IMR-90 (cell line): ENCODE results near the gene TNFRSF9. TPM values are rescaled to one million over a fixed set of nuclear protein-coding genes. Genes with fewer than 3 reads are reported as not detected.

Experiments used
- ATAC-seq: fragments of 200-7000 bp; cut with Tn5 transposase; 2 replicates; pipeline ENCODE4 v1.9.1; 2020; ENCODE audit warnings: low read depth, mild to moderate bottlenecking, moderate library complexity
- BruUV-seq: library from RNA; stranded (reverse); fragments of 400-500 nt; replicated peaks from 2 replicates; lab custom pipeline; 2021; lab: Mats Ljungman, UMichigan
- CTCF ChIA-PET: fragments of 300-600 bp; formaldehyde crosslinking; extraction: SDS; loops from one replicate; lab custom pipeline; 2021; ENCODE audit warnings: antibody characterized with exemption; lab: Yijun Ruan, JAX
- POLR2A ChIA-PET: fragments of 300-600 bp; sonication (Branson Sonifier 250); formaldehyde crosslinking; loops from one replicate; lab custom pipeline; 2022; ENCODE audit warnings: antibody characterized with exemption; ENCODE audit not compliant: unreplicated experiment; lab: Charles Lee
- DNase-seq: peaks from one replicate; pipeline ENCODE4 v3.0.0; 2013
- H2AFZ ChIP-seq: replicated peaks from 2 replicates; pipeline ENCODE3; 2013; ENCODE audit warnings: low read length, mild to moderate bottlenecking; ENCODE audit not compliant: poor library complexity
- H2AK5ac ChIP-seq: 2 replicates; pipeline ENCODE4 v1.6.1; 2013; ENCODE audit warnings: low read depth, low read length, inconsistent platforms
- H2AK9ac ChIP-seq: replicated peaks from 2 replicates; pipeline ENCODE3; 2013; ENCODE audit warnings: mild to moderate bottlenecking, low read depth, low read length, moderate library complexity; ENCODE audit not compliant: poor library complexity
- H2BK120ac ChIP-seq: 2 replicates; pipeline ENCODE4 v1.6.1; 2013; ENCODE audit warnings: low read depth, low read length, inconsistent platforms
- H2BK15ac ChIP-seq: 3 replicates; pipeline ENCODE4 v1.6.1; 2013; ENCODE audit warnings: low read depth, low read length, inconsistent platforms
- H2BK20ac ChIP-seq: 2 replicates; pipeline ENCODE4 v1.6.1; 2013; ENCODE audit warnings: low read depth, mild to moderate bottlenecking, inconsistent platforms, low read length, moderate library complexity
- H2BK5ac ChIP-seq: 2 replicates; pipeline ENCODE4 v1.6.1; 2013; ENCODE audit warnings: mild to moderate bottlenecking, low read depth, low read length, inconsistent platforms; ENCODE audit not compliant: poor library complexity, severe bottlenecking
- H3K14ac ChIP-seq: replicated peaks from 2 replicates; pipeline ENCODE4 v1.6.1; 2013; ENCODE audit warnings: low read depth, low read length, inconsistent platforms
- H3K18ac ChIP-seq: 2 replicates; pipeline ENCODE4 v1.6.1; 2013; ENCODE audit warnings: low read depth, low read length, control low read depth
- H3K23ac ChIP-seq: 2 replicates; pipeline ENCODE4 v1.6.1; 2013; ENCODE audit warnings: low read depth, low read length, inconsistent platforms
- H3K27ac ChIP-seq: 2 replicates; pipeline ENCODE4 v1.5.1; 2013; ENCODE audit warnings: mild to moderate bottlenecking, control low read depth, low read length; ENCODE audit not compliant: insufficient read depth
- H3K27me3 ChIP-seq: 2 replicates; pipeline ENCODE4 v1.6.1; 2013; ENCODE audit warnings: low read length; ENCODE audit not compliant: control insufficient read depth, insufficient read depth
- H3K36me3 ChIP-seq: 2 replicates; pipeline ENCODE4 v1.6.1; 2013; ENCODE audit warnings: low read length, mixed read lengths; ENCODE audit not compliant: control insufficient read depth, insufficient read depth
- H3K4ac ChIP-seq: 2 replicates; pipeline ENCODE4 v1.6.1; 2013; ENCODE audit warnings: low read depth, low read length, inconsistent platforms
- H3K4me1 ChIP-seq: 2 replicates; pipeline ENCODE4 v1.6.1; 2013; ENCODE audit warnings: low read length, mixed read lengths; ENCODE audit not compliant: control insufficient read depth, insufficient read depth
- H3K4me2 ChIP-seq: 2 replicates; pipeline ENCODE4 v1.6.1; 2013; ENCODE audit warnings: low read depth, mild to moderate bottlenecking, control low read depth, low read length, moderate library complexity
- H3K4me3 ChIP-seq: 2 replicates; pipeline ENCODE4 v1.5.1; 2013; ENCODE audit warnings: low read depth, mild to moderate bottlenecking, control low read depth, low read length, moderate library complexity; ENCODE audit not compliant: insufficient read depth
- H3K56ac ChIP-seq: 2 replicates; pipeline ENCODE4 v1.6.1; 2013; ENCODE audit warnings: low read length, inconsistent platforms; ENCODE audit not compliant: insufficient read depth; ENCODE audit errors: extremely low read depth
- H3K79me1 ChIP-seq, 2 experiments: 2 replicates each; pipeline ENCODE4 v1.6.1; 2013; ENCODE audit warnings: low read length in 2 of 2, inconsistent platforms in 1 of 2, low read depth in 1 of 2
- H3K9ac ChIP-seq: 2 replicates; pipeline ENCODE4 v1.6.1; 2013; ENCODE audit warnings: low read depth, low read length, control low read depth
- H3K9me1 ChIP-seq: 2 replicates; pipeline ENCODE4 v1.6.1; 2013; ENCODE audit warnings: low read length, inconsistent platforms; ENCODE audit not compliant: insufficient read depth
- H3K9me3 ChIP-seq: 2 replicates; pipeline ENCODE4 v1.6.1; 2013; ENCODE audit warnings: low read length; ENCODE audit not compliant: control insufficient read depth, insufficient read depth
- H4K20me1 ChIP-seq: 2 replicates; pipeline ENCODE4 v1.6.1; 2013; ENCODE audit warnings: low read length, inconsistent platforms; ENCODE audit not compliant: insufficient read depth
- H4K5ac ChIP-seq: 2 replicates; pipeline ENCODE4 v1.6.1; 2013; ENCODE audit warnings: mild to moderate bottlenecking, low read depth, low read length, control low read depth
- H4K8ac ChIP-seq, 2 experiments: 2 replicates each; pipeline ENCODE4 v1.6.1; 2013; ENCODE audit warnings: low read depth in 2 of 2, low read length in 2 of 2, control low read depth in 1 of 2, inconsistent platforms in 1 of 2
- H4K91ac ChIP-seq: 2 replicates; pipeline ENCODE4 v1.6.1; 2013; ENCODE audit warnings: low read depth, low read length, inconsistent platforms; ENCODE audit not compliant: insufficient read depth
- CEBPB ChIP-seq: IDR thresholded peaks from 2 replicates; pipeline ENCODE4 v1.6.1; 2012; ENCODE audit warnings: low read depth, low read length, improper control_type of control experiment
- CHD1 ChIP-seq: IDR thresholded peaks from 2 replicates; pipeline ENCODE4 v1.6.1; 2012; ENCODE audit warnings: low read depth, low read length, improper control_type of control experiment
- FOS ChIP-seq: fragments of 150-350 bp; IDR thresholded peaks from 2 replicates; pipeline ENCODE4 v1.6.1; 2016; ENCODE audit warnings: low read depth, low read length
- MAZ ChIP-seq: IDR thresholded peaks from 2 replicates; pipeline ENCODE4 v1.6.1; 2012; ENCODE audit warnings: low read depth, mild to moderate bottlenecking, low read length, improper control_type of control experiment, moderate library complexity, borderline replicate concordance
- NFE2L2 ChIP-seq: fragments of 150-350 bp; IDR thresholded peaks from 2 replicates; pipeline ENCODE4 v1.6.1; 2016; ENCODE audit warnings: low read depth, mild to moderate bottlenecking, low read length
- USF2 ChIP-seq: fragments of 150-350 bp; IDR thresholded peaks from 2 replicates; pipeline ENCODE4 v1.6.1; 2017; ENCODE audit warnings: mild to moderate bottlenecking, antibody characterized with exemption, low read length, low read depth
- WGBS, 2 experiments: methylation state at CpG; one replicate each; pipeline versions ENCODE4 v1.1.5 to v1.1.7; 2013; ENCODE audit warnings: missing lambda C conversion rate in 2 of 2; ENCODE audit not compliant: insufficient read length in 1 of 2; ENCODE audit errors: extremely low coverage in 2 of 2; 5-methylcytosine and 5-hydroxymethylcytosine counted together
- dilution Hi-C: fragments of 300-500 bp; cut with HindIII; formaldehyde crosslinking; loops from one replicate; pipeline ENCODE4 v1.14.3; 2018; ENCODE audit warnings: low sequenced_read_pairs; ENCODE audit not compliant: unreplicated experiment
- in situ Hi-C: fragments of 300-500 bp; cut with MboI; formaldehyde crosslinking; loops from 3 replicates; pipeline ENCODE4 v1.14.3; 2019; ENCODE audit warnings: low sequenced_read_pairs, inconsistent platforms, mixed read lengths
- intact Hi-C: fragments of 100-400 bp; cut with micrococcal nuclease; formaldehyde crosslinking; loops from 2 replicates; pipeline ENCODE4 v1.10.0; 2022
- polyA plus RNA-seq, 3 experiments: library from polyadenylated mRNA; depleted of rRNA; stranded (reverse); fragments of >200 nt; gene quantifications; 2 replicates each; pipeline ENCODE4 v1.2.3, GENCODE V29; 2012; ENCODE audit warnings: low replicate concordance in 1 of 3
- total RNA-seq: library from RNA; depleted of rRNA; stranded (reverse); fragments of >200 nt; gene quantifications from 2 replicates; pipeline ENCODE4 v1.2.3, GENCODE V29; 2012

Gene TNFRSF9
- total and polyA plus RNA-seq, 2 of the 4 experiments (the other 2 are of a cell fraction), result 0.43 to 0.72 TPM

GRCh38 chr1:7893529-7894180, 47.0 kb downstream of the TNFRSF9 start:
- CTCF ChIA-PET, result no interaction called here
- intact Hi-C loops, result no loop called here
- no TSS peak for BruUV-seq

More at GRCh38 chr1:7893529-7894180, 47.0 kb downstream of the TNFRSF9 start:
- Histone ChIP-seq H3K23ac (no peak overlapping the region), H3K36me3 (no peaks in the 10 kb centered on the region), H3K4ac (no peak overlapping the region), H2BK5ac (no peak overlapping the region), H3K4me1 (peaks cover 2% of the 10 kb centered on the region), H3K9ac (no peak overlapping the region), H3K14ac (no peak overlapping the region), H3K79me1 (no peaks in the 10 kb centered on the region), H2AK9ac (no peak overlapping the region), H4K5ac (no peak overlapping the region), H2BK120ac (no peak overlapping the region), H4K91ac (no peak overlapping the region), H2AK5ac (no peak overlapping the region), H4K8ac (no peak overlapping the region), H3K18ac (no peak overlapping the region), H2BK15ac (no peak overlapping the region), H2BK20ac (no peak overlapping the region), H3K4me3 (no peak overlapping the region), H4K20me1 (no peaks in the 10 kb centered on the region), H2AFZ (no peak overlapping the region), H3K27me3 (peaks cover 2% of the 10 kb centered on the region; the same call in 1 of the 2 replicates), H3K4me2 (no peak overlapping the region), H3K27ac (no peak overlapping the region), H3K9me3 (no peaks in the 10 kb centered on the region), H3K9me1 (no peaks in the 10 kb centered on the region; the same call in 1 of the 2 replicates), H3K56ac (no peak overlapping the region)
- 90 to 100% methylated on average over 3 to 8 of the region's 13 CpGs for WGBS, 2 experiments
- DNase-seq, result peak; percentile 80
- POLR2A ChIA-PET, result no interaction called here
- dilution Hi-C loops (no loop called here), in situ Hi-C loops (no loop called here)
- TF ChIP-seq MAZ (peak; percentile 63; the same call in 1 of the 2 replicates), CEBPB (peak; percentile 58; the same call in 1 of the 2 replicates), NFE2L2 (peak; percentile 36; the same call in 1 of the 2 replicates), CHD1 (no peak), USF2 (no peak), FOS (peak; percentile 48)
- peak; percentile 75 for ATAC-seq
